Esophagus squamous epithelium (tissue), 5 donors: ENCODE results near the gene MAN2A1. TPM values are rescaled to one million over a fixed set of nuclear protein-coding genes. Genes with fewer than 3 reads are reported as not detected.

Source experiments
- DNase-seq: peaks from one replicate; lab custom pipeline; 2025; lab: John Stamatoyannopoulos, UW
- H3K27ac ChIP-seq, 4 donors: fragments of 200-600 bp; sonication (generic); one replicate each; pipeline ENCODE4 v1.5.1; 2016 to 2019; ENCODE audit warnings: mild to moderate bottlenecking in 1 of 4
- H3K27me3 ChIP-seq, 4 donors: fragments of 200-600 bp; sonication (generic); 1 replicate in 3 of 4; 2 replicates in 1 of 4; pipeline versions ENCODE4 v1.5.1 to v1.6.0; 2017 to 2021; ENCODE audit warnings: antibody characterized with exemption in 1 of 4
- H3K36me3 ChIP-seq, 3 donors: fragments of 200-600 bp; sonication (generic); one replicate each; pipeline ENCODE4 v1.5.1; 2016 to 2019
- H3K4me1 ChIP-seq, 3 donors: fragments of 200-600 bp; sonication (generic); one replicate each; pipeline ENCODE4 v1.5.1; 2017 to 2019
- H3K4me3 ChIP-seq, 4 donors: fragments of 200-600 bp; sonication (generic); 1 replicate in 3 of 4; 2 replicates in 1 of 4; pipeline ENCODE4 v1.5.1; 2016 to 2019; ENCODE audit warnings: mild to moderate bottlenecking in 2 of 4, moderate library complexity in 1 of 4
- H3K9me3 ChIP-seq, 3 donors: fragments of 200-600 bp; sonication (generic); one replicate each; pipeline ENCODE4 v1.5.1; 2016 to 2019
- CTCF ChIP-seq, 6 experiments: fragments of 450-650 bp in 4 of 6; fragments of 200-600 bp in 2 of 6; sonication (generic) in 2 of 6; IDR thresholded peaks; one replicate each; pipeline ENCODE4 v1.5.1; 2016 to 2019; ENCODE audit warnings: antibody characterized with exemption in 6 of 6, mild to moderate bottlenecking in 4 of 6, moderate library complexity in 4 of 6
- POLR2A ChIP-seq, 4 donors: fragments of 450-650 bp; IDR thresholded peaks; one replicate each; pipeline ENCODE4 v1.6.1; 2017; ENCODE audit warnings: antibody characterized with exemption in 4 of 4, mild to moderate bottlenecking in 4 of 4, moderate library complexity in 3 of 4
- whole genome bisulfite sequencing, 2 donors: methylation state at CpG; one replicate each; pipeline ENCODE4 v1.1.5; 2018; 5-methylcytosine and 5-hydroxymethylcytosine counted together
- intact Hi-C: fragments of 100-400 bp; cut with DNase I; formaldehyde crosslinking; loops from one replicate; pipeline ENCODE4 v1.15.0; 2022
- total RNA-seq, 4 donors: library from RNA; depleted of rRNA; stranded (reverse); fragments of >200 nt; gene quantifications; one replicate each; pipeline ENCODE4 v1.1.0, GENCODE V29; 2016
- donor health status: DM: yes; HTN: yes; CAD: no.

MAN2A1 gene
- total RNA-seq, 4 donors from 2014 or later, result 27.4 to 40.1 (median 37.4) TPM

- intact Hi-C loops, result no loop called here
- peak overlapping the region in 1 of 4 donors; percentile 28 for H3K27ac ChIP-seq
- WGBS, 2 donors, result 74 to 80% methylated on average over 5 of the region's 5 CpGs
- peaks cover 14 to 45% (median 21%) of the 10 kb centered on the region in 3 donors for H3K4me1 ChIP-seq
- no peaks in the 10 kb centered on the region for H3K27me3 ChIP-seq
- DNase-seq, result no peak
- no peak overlapping the region for H3K4me3 ChIP-seq
- H3K36me3 ChIP-seq, result no peaks in the 10 kb centered on the region
- no peak for TF ChIP-seq POLR2A (IDR thresholded peaks at IDR 0.05)
- no peak for TF ChIP-seq CTCF (IDR thresholded peaks at IDR 0.05)
- H3K9me3 ChIP-seq, result no peaks in the 10 kb centered on the region
These were observed 53.4 kb downstream of the MAN2A1 start for GRCh38 chr5:109743041-109743531.

DNA sequence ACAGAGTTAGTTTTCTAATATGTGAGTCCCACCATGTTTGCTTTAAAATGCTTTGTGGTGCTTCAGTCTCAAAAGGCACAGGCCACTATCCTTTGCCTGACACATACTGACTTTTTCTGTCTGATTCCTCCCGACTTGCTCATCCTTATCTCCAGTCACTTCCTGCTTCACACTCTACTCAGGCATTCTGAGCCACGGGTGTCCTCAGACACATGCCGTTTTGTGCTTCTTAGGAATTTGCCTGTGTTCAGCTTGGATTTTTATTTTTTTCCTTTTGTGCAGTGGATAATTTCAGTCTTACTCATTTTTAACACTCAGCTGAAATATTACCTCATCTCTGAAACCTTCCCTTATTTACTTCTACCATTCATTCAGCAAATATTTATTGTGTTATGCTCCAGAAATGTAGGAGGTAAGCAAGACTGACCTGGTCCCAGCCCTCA is 54.1 kb downstream of the MAN2A1 start:
- H3K9me3 ChIP-seq, result no peaks in the 10 kb centered on the region
- no peak overlapping the region for H3K4me3 ChIP-seq
- no peaks in the 10 kb centered on the region for H3K27me3 ChIP-seq
- H3K36me3 ChIP-seq, result no peaks in the 10 kb centered on the region
- no peak for DNase-seq
- WGBS, 2 donors, result 49 to 69% methylated on average over 3 of the region's 3 CpGs
- H3K4me1 ChIP-seq, result peaks cover 14 to 44% (median 21%) of the 10 kb centered on the region in 3 donors
- peak overlapping the region in 1 of 4 donors; percentile 28 for H3K27ac ChIP-seq
- intact Hi-C loops, result no loop called here
- TF ChIP-seq POLR2A (IDR thresholded peaks at IDR 0.05) (no peak), CTCF (IDR thresholded peaks at IDR 0.05) (no peak)

DNA sequence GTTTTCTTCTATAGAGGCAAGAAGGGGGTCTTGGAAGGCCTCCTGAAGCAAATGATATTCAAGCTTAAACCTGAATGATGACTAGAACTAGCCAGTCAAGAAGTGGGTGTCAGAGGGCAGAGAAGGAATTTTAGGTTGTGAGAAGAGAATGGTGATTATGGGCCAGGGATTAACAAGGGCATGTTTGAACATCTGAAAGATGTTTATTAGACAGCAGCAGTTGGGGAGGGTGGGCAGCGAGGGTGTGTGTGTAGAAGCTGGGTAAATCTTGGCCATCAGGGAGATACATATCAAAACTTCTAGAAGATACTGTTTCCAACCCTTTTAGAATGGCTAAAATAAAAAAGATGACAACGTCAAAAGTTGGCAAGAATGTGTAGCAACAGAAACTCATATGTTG is 54.5 kb downstream of the MAN2A1 start:
- Histone ChIP-seq H3K27ac (no peak overlapping the region), H3K9me3 (no peaks in the 10 kb centered on the region), H3K4me3 (no peak overlapping the region), H3K36me3 (no peaks in the 10 kb centered on the region), H3K27me3 (no peaks in the 10 kb centered on the region), H3K4me1 (peaks cover 13 to 44% (median 21%) of the 10 kb centered on the region in 3 donors)
- TF ChIP-seq POLR2A (IDR thresholded peaks at IDR 0.05) (no peak), CTCF (IDR thresholded peaks at IDR 0.05) (no peak)
- intact Hi-C loops, result no loop called here
- WGBS, 2 donors, result 88 to 96% methylated on average over 2 of the region's 2 CpGs
- DNase-seq, result no peak

- Histone ChIP-seq H3K4me3 (no peak overlapping the region), H3K4me1 (peaks cover 0 to 13% (median 2%) of the 10 kb centered on the region in 3 donors), H3K36me3 (no peaks in the 10 kb centered on the region), H3K27ac (no peak overlapping the region), H3K27me3 (no peaks in the 10 kb centered on the region), H3K9me3 (no peaks in the 10 kb centered on the region)
- no peak for TF ChIP-seq CTCF (IDR thresholded peaks at IDR 0.05)
- TF ChIP-seq POLR2A (IDR thresholded peaks at IDR 0.05), result no peak
- DNase-seq, result no peak
- intact Hi-C loops, result no loop called here
These were observed 58.8 kb downstream of the MAN2A1 start for GRCh38 chr5:109748546-109748945.

DNA sequence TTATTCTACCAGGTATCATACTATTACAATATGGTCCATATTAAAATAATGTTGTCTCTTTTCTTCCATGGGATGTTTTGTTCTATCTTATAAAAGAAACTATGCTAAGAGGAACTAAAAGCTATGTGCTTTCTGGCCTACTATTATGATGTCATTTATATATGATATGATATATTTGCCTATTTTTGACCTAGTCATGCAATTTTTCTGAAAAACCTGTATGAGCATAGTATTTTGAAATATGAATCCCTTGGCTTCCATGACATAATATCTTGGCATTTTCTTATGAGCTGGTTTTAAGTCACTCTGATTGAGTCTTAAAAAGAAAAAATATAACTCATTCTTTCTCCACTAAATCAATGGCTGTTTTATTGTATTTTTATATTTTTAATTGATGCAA is 60.7 kb downstream of the MAN2A1 start:
- no peak for DNase-seq
- Histone ChIP-seq H3K4me3 (no peak overlapping the region), H3K9me3 (no peaks in the 10 kb centered on the region), H3K27ac (no peak overlapping the region), H3K4me1 (peaks cover 0 to 6% (median 0%) of the 10 kb centered on the region in 3 donors), H3K36me3 (peaks cover 0 to 7% (median 0%) of the 10 kb centered on the region in 3 donors), H3K27me3 (no peaks in the 10 kb centered on the region)
- intact Hi-C loops, result no loop called here
- no peak for TF ChIP-seq POLR2A (IDR thresholded peaks at IDR 0.05)
- no peak for TF ChIP-seq CTCF (IDR thresholded peaks at IDR 0.05)
